Peyer's patch (tissue), 4 donors: ENCODE measurements around the gene RNASEH2A.

Experiments used
- CTCF ChIP-seq, 6 experiments: fragments of 450-650 bp in 4 of 6; fragments of 200-600 bp in 2 of 6; sonication (generic) in 1 of 6; IDR thresholded peaks; one replicate each; pipeline ENCODE4 v1.5.1; 2017 to 2019; ENCODE audit warnings: antibody characterized with exemption in 6 of 6, mild to moderate bottlenecking in 3 of 6, moderate library complexity in 1 of 6
- POLR2A ChIP-seq, 2 donors: fragments of 450-650 bp; IDR thresholded peaks; one replicate each; pipeline ENCODE4 v1.5.1; 2017; ENCODE audit warnings: antibody characterized with exemption in 2 of 2, mild to moderate bottlenecking in 2 of 2, moderate library complexity in 2 of 2

GRCh38 chr19:12792853-12793289 is 13.5 kb upstream of the RNASEH2A start:
- TF ChIP-seq CTCF (IDR thresholded peaks at IDR 0.05): peak in 2 of 6 experiments; percentile 1 to 3
- TF ChIP-seq POLR2A (IDR thresholded peaks at IDR 0.05): no peak
